ENCODE data around the gene CDH8.
"Not testable (repeated sequence)": the region's sequence is repeated elsewhere in the genome, so short reads cannot be mapped to it uniquely, and the experiment has no call there.

The CDH8 gene

GRCh38 chr16:61797961-61798507 lies 238.2 kb downstream of the CDH8 start:
- ChIA-PET POLR2A (ENCODE audit: low non-redundant PET) (no interaction called here), CTCF (no interaction called here)
- DNase-seq (ENCODE audit: low spot score): no peak
- TF ChIP-seq CTCF (conservative IDR thresholded peaks at IDR 0.05; ENCODE audit: low read depth): no peak
- H3K27ac ChIP-seq: no peak overlapping the region

GRCh38 chr16:61797296-61797795 lies 238.9 kb downstream of the CDH8 start:
- ChIA-PET CTCF (no interaction called here), POLR2A (ENCODE audit: low non-redundant PET) (no interaction called here)
- no peak for TF ChIP-seq CTCF (conservative IDR thresholded peaks at IDR 0.05; ENCODE audit: low read depth)
- no peak overlapping the region for H3K27ac ChIP-seq
- DNase-seq (ENCODE audit: low spot score): no peak

GRCh38 chr16:61792194-61792909 lies 243.9 kb downstream of the CDH8 start:
- DNase-seq (ENCODE audit: low spot score): peak; percentile 49
- H3K27ac ChIP-seq: no peak overlapping the region
- ChIA-PET CTCF (no interaction called here), POLR2A (ENCODE audit: low non-redundant PET) (no interaction called here)
- no peak for TF ChIP-seq CTCF (conservative IDR thresholded peaks at IDR 0.05; ENCODE audit: low read depth)

- POLR2A ChIA-PET (ENCODE audit: low non-redundant PET): no interaction called here
- no peak overlapping the region for H3K27ac ChIP-seq
- CTCF ChIA-PET: no interaction called here
- no peak for TF ChIP-seq CTCF (conservative IDR thresholded peaks at IDR 0.05; ENCODE audit: low read depth)
- DNase-seq (ENCODE audit: low spot score): no peak
Observed at GRCh38 chr16:61791464-61791863, 244.8 kb downstream of the CDH8 start.

GRCh38 chr16:61781855-61782254 lies 254.4 kb downstream of the CDH8 start:
- DNase-seq (ENCODE audit: low spot score); POLR2A ChIA-PET (ENCODE audit: low non-redundant PET); CTCF ChIA-PET; H3K27ac ChIP-seq: not testable (repeated sequence)

GRCh38 chr16:61780161-61780560 lies 256.1 kb downstream of the CDH8 start:
- H3K27ac ChIP-seq: no peak overlapping the region
- CTCF ChIA-PET: no interaction called here
- POLR2A ChIA-PET (ENCODE audit: low non-redundant PET): no interaction called here
- DNase-seq (ENCODE audit: low spot score): no peak
- no peak for TF ChIP-seq CTCF (conservative IDR thresholded peaks at IDR 0.05; ENCODE audit: low read depth)

- no peak overlapping the region for H3K27ac ChIP-seq
- TF ChIP-seq CTCF (conservative IDR thresholded peaks at IDR 0.05; ENCODE audit: low read depth): no peak
Observed at GRCh38 chr16:61770301-61770700, 265.9 kb downstream of the CDH8 start.

More at GRCh38 chr16:61770301-61770700, 265.9 kb downstream of the CDH8 start:
- DNase-seq (ENCODE audit: low spot score): no peak
- ChIA-PET CTCF (interaction anchor here (0.6 kb wide), 1 partner anchor 181 kb away, joined by 3 read pairs; no protein-coding TSS in a partner anchor), POLR2A (ENCODE audit: low non-redundant PET) (no interaction called here)

All from RWPE1 (cell line).